HG03521 (cell line): ENCODE measurements around the gene LETM1.

Experiments used
- ATAC-seq: cut with Tn5 transposase; IDR thresholded peaks from one replicate; pipeline ENCODE4 v1.9.1; 2021; ENCODE audit warnings: mild to moderate bottlenecking, moderate library complexity; ENCODE audit not compliant: unreplicated experiment

Gene LETM1

DNA sequence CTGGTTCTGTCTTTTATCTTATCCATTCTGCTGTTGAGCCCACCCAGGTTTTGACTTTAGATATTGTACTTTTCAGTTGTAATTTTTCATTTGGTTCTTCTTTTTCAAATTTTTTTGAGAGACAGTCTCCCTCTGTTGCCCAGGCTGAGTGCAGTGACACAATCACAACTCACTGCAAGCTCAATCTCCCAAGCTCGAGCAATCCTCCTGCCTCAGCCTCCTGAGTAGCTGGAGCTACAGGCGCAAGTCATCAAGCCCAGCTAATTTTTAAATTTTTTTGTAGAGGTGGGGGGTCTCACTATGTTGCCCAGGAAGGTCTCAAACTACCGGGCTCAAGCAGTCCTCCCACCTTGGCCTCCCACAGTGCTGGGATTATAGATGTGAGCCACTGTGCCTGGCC lies 25.7 kb downstream of the LETM1 start:
- no peak for ATAC-seq

DNA sequence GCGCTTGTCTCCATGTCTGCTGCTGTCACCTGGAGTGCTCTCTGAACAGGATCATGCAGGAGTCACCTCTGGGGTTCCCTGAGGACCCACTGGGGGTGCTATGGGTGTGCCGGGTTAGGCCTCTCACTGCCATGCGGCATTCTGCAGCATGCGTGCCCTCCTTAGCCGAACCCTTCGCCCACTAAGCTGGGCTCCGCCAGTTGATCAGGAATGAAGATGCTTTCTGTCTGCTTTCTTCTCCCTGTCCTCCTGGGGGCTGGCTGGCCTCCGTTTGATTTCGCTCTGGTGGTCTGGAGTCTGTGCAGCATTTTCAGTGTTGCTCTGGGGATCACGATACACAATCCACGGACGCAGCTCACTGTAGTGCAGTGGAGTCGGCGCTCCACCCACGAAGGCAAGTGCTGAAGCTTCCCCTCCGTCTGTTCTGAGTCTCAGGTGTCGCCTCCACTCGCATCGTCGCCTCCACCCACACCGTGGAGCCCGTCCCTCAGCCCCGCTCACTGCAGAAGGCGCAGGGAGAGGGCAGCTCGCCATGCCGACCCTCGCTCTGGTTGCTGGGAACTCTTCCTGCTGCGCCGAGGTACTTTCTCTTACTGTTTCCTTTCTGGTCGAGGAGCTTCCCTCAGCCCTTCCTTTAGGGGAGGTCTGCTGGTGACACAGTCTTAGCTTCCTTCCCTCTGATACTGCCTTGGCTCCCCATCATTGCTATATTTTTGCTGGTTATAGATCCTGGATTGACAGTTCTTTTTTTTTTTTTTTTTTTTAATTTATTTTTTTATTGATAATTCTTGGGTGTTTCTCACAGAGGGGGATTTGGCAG lies 29.2 kb downstream of the LETM1 start:
- ATAC-seq = no peak

DNA sequence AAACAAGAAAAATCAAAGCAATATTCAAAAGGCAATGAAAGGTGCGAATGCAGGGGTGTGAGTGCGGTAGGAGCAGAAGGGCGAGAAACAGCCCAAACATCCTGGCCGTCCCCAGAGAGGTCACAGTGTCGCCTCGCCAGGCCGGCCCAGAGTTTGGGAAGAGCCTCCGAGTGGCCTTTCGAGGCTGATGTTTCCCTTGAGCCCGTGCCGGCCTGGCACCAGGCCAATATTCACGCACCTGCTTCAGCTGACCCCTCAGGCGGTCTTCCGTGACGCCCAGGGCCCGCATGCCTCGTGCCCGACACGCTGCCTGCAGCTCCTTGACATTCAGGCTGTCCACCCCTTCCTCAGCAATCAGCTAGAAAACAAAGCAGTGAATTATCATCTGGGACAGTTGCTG lies 30.6 kb downstream of the LETM1 start:
- no peak for ATAC-seq

DNA sequence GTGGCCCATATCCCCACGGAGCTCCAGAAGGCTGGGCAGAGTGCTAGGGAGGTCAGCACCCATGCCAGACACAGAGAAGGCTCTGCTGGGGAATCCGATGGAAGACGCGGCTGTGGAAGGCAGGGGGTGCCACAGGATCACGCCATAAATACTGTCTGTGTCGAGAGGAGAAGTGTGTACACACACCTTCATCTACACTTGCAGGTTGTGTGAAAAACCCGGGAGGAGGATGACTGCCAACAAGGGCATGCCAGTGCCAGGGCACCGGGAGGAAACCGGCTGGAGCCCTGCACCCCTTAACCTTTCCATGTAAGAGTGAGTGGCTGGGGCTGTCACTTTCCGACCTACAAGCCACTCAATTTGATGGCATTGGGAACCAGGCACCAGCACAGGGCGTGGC lies 31.2 kb downstream of the LETM1 start:
- ATAC-seq = no peak

DNA sequence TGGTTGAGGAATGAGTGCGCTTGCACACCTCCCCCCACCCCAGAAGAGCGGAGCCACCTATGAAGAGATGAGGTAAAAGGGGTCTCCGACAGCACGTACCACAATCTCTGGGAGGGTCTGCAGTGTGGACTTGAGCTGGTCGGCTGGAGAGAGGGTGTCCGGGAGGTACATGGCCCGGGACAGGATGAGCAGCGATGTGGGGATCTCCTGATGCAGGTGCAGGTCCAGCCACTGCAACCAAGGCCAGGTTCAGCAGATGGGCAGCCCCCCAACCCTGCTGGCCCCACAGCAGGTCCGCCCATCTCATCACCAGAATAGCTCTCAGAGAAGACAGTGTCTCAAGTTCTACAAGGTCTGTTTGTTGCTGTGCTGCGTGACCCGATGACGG lies 32.4 kb downstream of the LETM1 start:
- ATAC-seq = no peak

DNA sequence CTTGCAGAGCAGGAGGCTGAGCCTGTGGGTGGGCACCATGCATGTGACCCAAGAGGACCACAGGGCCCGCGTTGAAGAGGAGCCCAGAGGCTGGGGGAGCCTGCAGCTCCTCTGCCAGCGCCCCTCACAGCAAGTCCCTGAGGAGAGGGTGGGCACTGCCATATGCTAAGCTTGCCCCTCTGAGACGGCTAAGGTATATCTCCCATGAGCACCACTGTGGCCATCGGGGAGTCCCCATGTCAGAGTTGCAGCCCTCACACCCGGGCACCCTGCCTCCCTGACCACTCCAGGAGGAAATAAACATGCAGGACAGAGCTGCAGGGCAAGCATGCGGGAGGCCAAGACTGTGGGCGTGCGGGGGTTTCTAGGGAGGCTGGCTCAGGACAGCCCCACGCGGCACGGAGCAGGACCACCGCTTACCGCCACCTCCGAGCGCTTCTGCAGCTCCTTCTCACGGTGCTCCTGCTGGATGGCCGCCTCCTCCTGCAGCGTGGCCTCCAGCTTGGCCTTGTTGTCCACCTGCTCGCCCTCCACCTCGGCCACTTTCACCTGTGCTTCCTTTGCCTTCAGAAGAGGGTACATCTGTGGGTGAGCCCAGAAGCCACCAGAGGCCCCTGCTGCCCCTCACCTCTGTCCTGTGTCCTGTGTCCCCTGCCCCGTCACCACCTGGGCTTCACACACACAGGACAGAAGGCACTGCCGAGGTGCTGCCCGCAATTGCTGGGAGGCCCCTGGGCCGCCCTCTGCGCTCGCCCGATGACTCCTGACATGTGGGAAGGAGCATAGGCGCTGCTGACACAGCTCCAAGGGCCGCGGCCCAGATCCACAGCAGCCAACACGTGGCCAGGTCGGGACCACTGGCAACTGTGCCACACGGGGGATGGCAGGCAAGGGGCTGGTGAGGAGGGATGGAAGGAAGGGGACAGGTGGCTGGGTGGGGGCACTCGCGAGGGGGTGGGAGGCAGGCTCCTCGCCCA lies 33.1 kb downstream of the LETM1 start:
- no peak for ATAC-seq

DNA sequence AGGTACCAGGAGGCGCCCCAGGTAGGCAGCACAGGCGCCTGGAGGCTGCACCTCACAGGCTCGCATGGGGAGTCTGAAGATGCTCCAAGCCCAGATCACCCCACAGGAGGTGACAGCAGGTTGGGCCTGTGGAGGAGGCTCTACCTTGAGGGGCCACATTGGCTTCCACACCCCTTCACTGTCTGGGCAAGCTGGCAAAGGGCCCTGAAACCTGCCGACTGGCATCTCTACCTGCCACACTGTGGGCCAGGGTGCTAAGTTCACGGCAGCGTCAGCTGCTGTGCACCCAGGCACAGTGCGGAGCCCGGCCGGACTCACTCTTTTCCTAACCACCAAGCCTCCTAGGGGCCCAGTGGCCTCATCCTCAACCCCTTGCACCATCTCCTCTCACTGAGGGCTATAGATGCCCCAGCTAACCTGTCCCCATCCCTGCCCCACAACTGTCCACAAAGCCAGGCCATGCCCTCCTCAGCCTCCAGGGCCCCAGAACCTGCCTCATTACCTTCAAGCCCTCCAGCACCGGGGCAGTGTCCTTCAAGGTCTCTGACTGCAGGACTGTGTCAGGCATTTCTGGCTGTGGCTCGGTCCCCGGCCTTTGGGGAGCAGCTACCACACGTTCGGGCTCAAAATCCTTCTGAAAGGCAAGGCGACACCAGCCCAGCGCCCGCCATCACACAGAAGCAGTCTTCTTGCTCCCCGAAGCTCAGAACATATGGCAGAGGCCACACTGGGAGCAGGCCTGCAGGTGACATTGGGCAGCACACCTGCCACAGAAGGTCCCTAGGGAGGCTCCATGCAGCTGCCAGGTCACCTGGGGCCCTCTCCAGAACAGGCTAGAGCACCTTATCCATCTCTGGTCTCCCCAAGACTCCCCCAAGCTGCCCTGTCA lies 34.0 kb downstream of the LETM1 start:
- ATAC-seq = no peak

DNA sequence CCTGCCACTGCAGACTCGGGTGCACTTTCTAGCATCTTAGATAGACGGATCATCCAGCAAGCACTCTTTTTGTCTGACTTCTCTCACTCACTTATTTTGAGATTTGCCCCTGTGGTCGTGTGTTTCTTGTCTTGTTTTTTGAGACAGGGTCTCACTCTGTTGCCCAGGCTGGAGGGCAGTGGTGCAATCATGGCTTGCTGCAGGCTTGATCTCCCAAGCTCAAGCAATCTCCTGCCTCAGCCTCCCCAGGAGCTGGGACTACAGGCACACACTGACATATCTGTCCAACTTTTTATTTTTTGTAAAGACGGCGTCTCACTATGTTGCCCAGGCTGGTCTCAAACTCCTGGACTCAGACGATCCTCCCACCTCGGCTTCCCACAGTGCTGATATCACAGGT lies 36.1 kb downstream of the LETM1 start:
- ATAC-seq = no peak

DNA sequence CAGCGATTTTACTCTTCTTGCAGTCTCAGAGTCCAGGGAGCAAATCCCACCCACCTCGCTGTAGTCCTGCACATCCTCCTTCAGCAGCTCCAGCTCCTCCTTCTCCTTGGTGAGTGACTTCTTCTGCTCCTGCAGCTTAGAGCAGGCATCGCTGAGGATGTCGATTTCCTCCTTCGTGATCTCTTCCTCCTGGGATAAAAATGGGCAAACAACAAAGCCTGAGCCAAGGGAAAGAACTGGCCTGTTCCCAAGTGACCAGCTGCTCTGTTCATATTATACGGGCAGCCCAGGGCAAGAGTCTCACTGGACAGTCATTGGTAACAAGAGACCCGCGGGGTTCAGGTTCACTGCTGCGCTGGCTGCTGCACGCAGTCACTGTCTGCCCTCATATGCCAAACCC lies 36.7 kb downstream of the LETM1 start:
- no peak for ATAC-seq

DNA sequence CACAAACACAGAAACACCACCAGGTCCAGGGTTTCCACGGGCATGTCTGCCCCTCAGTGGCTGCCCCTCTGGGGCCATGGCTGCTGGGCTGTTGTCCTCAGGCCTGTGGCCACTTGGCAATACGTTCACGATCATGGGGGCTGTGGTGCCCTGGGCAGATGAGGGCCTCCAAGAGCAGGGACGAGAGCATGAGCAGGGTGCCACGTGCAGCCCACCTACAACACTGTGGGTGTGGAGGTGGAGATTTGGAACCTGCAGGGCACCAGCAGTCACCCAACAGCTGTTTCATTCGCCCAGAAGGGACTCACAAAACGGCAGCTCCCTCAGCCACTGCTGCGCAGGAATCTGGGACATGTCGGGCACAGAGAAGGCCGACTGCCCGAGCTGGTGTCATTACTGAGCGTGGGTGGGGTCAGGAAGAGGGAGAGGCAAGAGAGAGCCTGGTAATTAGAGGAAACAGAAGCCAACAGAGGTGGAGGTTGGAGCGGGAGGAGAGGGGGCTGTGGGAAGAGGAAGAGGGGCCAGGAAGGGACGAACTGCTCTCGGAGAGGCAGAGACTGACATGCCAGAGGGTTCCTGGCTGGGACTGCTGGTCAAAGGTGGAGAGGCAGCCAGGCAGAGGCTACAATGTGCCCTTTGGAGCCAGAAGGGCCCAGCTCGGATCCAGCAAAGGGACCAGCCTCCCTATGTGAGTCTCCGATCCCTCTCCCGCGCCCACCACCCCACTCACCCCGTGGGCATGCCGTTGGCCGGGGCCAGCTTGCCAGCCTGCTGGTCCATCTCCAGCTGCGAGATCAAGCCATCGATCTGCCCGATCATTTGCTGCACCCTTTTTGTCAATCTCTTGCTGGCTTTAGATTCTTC lies 39.7 kb downstream of the LETM1 start:
- no peak for ATAC-seq

DNA sequence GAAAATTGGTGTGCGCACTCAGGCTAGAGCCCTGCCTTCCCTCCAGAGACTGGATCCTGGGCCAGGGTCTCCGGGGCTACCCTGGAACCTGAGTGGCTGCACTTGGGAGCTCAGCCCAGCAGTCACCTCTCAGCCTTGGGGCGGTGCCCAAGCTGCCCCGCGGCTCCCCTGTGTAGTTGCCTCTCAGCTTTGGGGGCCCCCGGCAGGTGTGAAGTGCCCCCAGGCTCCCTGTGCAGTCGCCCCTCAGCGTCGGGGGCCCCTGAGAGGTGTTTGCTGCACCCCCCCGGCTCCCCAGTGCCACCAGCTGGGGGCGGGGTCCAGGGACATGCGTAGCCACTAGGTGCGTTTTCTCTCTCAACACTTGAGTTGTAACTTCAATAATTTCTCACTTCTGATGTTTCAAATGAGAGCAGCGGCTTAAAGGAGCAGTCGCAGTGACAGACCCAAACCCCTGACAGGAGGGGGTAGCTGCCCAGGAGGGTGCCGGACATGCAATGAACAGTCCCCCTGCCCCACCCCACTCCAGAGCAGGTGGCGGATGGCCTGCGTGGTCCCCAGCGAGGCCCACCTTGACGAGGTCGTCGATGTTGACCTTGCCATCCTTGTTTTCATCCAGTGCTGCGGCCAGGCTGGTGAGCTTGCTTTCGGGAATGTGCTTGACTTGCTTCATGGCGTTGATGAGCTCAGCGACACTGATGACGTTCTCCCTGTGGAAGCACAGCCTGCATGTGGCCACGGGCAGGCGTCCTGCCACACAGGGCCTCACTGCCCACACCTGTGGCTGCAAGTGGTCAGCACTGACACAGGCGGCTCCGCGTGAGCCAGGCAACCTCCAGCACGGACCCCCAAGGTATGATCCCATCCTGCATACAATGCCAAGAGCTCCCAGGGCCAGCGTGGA lies 40.6 kb downstream of the LETM1 start:
- no peak for ATAC-seq

DNA sequence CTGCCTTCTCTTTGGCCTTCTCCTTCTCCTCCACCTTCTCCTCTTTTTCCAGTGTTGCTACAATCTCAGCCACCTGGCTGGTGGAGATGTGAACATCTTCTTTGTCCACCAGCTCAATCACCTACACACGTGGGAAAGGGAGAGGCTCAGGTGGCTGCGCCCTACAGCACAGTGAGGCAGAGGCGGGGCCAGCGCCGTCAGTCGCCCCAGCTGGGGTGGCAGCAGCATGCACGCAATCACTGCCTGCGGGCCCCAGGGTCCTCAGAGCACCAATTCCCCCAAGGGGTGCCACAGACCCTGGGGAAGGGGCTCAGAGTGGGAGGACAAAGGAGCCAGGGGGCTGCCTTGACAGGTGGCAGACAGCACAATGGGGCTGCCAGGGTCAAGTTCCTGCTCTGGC lies 41.5 kb downstream of the LETM1 start:
- no peak for ATAC-seq

DNA sequence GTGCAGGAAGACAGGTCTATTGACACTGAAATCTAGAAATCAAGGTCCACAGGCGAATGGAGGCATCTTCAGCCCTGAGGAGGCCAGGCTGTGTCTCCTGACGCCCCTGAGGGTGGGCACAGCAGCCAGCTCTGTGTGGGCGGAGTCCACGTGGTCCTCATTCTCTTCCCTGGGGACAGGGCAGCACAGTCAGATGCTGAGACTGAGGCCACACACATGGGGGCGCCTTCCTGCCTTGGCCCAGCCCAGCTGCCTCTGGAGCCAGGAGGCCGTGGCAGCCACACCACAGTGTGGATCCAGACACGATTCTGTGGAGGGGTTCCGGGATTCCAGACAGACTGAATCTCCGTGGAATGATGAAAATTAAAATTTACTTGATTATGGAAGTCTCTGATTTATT lies 42.0 kb downstream of the LETM1 start:
- ATAC-seq = no peak

DNA sequence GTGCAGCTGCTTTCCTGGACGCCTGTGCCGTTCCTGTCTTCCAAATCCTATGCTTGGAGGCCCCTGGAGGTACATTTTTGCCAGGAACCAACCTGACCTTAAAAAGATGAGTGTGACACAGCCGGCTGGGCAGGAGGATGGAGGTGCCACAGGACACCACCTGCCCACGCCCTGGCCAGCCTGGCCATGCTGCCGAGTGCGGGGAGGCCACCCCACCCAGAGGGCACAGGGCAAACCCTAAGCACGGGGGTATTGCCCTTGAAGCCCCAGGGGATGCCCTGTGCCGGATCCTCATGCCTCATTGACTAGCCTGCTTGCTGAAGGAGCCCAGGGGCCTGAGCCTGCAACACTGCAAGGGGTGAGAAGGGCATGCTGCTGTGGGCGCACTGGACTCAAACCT lies 42.7 kb downstream of the LETM1 start:
- ATAC-seq = no peak

DNA sequence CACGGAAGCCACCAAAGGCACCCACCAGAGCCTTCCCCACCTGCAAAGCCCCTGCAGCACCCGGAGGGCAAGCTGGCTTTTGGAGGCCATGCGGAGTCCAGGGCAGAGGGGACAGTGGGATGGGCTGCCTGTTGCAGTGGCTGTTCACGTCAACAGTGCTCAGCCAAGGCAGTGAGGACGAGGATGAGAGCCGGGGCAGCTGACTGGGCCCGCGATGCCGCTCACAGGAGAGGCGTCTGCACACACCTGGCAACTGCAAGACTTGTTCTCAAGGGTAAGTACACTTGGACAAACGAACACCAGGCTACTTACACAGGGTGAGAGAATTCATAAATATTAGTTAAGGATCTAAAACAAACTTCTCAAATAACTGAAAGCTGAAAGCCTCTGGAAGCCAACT lies 43.2 kb downstream of the LETM1 start:
- ATAC-seq = no peak

DNA sequence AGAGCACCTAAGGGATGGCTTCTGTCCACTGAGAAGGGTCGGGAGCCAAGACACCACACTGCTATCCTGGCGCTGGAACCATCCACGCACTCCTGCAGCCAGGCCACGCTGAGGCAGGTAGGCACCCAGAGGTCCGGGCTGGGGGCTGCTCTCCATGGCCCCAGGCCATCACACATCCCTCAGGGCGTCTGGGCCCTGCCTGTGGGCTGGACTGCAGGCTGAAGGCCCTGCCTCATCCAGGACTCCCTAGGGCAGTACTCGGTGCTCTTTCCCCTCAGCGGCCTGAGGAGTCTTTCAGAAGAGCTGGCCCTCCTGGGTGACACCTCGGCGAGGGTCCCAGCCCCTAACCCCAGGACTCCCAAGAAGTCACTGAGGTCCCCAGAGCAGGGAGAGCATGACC lies 45.2 kb downstream of the LETM1 start:
- ATAC-seq = no peak

DNA sequence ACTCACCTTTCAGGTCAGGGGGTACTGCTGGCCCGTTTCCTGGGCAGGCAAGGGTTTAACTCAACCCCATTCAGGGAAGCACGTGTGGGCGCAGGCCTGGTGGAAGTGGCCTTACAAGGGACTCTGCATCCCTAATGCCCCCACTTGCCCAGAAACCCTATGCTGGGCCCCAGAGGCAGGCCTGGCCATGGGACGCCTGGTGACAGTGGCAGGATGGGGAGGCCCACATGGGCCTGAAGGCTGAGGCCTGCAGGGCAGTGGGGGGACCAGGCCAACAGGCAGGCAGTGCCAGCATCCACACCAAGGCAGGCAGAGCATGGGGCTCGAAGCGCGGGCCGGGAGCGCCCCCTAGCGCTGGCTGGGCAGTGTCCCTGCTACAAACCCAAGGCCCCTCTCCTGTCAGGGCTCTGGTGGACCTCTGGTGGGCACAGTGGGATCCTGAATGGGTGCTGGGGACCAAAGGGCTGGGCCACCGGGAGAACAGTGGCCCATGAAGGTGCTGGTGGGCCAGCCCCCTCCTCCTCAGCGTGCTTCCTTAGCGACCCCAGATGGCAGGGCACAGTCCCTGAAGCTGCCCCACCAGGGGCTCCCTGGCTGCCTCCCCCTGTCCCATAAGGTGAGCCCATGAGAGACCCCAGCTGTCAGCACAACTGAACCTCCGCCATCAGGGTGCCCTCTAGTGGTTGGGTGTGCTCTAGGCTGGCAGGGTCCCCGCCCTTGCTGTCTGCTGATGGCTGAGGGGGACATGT lies 46.0 kb downstream of the LETM1 start:
- ATAC-seq = no peak
